Measurements from ENCODE around the gene CCDC88C. TPM values are rescaled to one million over a fixed set of nuclear protein-coding genes. Genes with fewer than 3 reads are reported as not detected.
"Not testable (repeated sequence)": the region's sequence is repeated elsewhere in the genome, so short reads cannot be mapped to it uniquely, and the experiment has no call there.

Gene CCDC88C
- total RNA-seq, 2 donors from 2014 or later = 103 to 111 TPM

DNA sequence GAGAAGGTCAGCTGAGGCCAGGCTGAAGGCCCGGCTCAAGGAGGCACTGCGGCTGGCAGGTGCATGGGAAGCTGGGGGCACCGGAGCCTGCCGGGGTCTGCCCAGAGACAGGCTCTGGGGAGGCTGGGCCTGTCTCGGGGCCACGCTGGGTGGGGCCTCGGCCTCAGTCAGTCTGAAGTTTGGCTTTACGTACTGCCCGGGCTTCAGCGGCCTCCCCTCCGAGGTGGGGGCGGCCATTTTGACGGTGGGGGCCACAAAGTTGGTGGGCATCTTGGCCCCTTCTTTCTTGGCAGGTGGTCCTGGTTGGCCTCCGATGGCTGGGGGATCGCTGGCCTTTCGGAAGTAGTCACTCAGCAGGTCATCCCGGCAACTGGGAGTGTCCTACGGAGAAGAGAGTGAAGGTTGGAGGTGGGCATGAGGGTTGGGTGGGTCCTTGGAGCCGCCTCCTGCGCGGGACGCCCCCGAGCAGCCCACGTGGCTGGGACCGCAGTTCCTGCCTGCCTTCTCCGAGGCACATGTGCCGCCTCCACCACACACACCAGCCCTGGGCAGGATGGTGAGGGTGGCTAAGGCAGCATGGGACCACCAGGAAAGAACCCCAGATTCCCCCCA, 144.2 kb downstream of the CCDC88C start:
- Mint-ChIP-seq H3K9me3 (no peaks in the 10 kb centered on the region), H3K36me3 (ENCODE audit: insufficient read depth in 2 of 2) (peaks cover 2 to 15% of the 10 kb centered on the region in 2 donors), H3K27me3 (ENCODE audit: low read depth) (no peaks in the 10 kb centered on the region), H3K4me1 (ENCODE audit: low read depth) (no peaks in the 10 kb centered on the region), H3K4me3 (no peak overlapping the region), H3K27ac (no peak overlapping the region)
- ATAC-seq (replicated peaks in 1 of 2) (no peak), DNase-seq (no peak)

GRCh38 chr14:91272341-91273272, 145.0 kb downstream of the CCDC88C start:
- H3K27me3 Mint-ChIP-seq (ENCODE audit: low read depth) = no peaks in the 10 kb centered on the region
- peak overlapping the region; percentile 10 for H3K27ac Mint-ChIP-seq
- DNase-seq (no peak), ATAC-seq (replicated peaks in 1 of 2) (no peak)
- H3K4me3 Mint-ChIP-seq = no peak overlapping the region
- no peaks in the 10 kb centered on the region for H3K9me3 Mint-ChIP-seq
- peaks cover 6% of the 10 kb centered on the region for H3K4me1 Mint-ChIP-seq (ENCODE audit: low read depth)
- H3K36me3 Mint-ChIP-seq (ENCODE audit: insufficient read depth in 2 of 2) = peaks cover 2 to 13% of the 10 kb centered on the region in 2 donors

DNA sequence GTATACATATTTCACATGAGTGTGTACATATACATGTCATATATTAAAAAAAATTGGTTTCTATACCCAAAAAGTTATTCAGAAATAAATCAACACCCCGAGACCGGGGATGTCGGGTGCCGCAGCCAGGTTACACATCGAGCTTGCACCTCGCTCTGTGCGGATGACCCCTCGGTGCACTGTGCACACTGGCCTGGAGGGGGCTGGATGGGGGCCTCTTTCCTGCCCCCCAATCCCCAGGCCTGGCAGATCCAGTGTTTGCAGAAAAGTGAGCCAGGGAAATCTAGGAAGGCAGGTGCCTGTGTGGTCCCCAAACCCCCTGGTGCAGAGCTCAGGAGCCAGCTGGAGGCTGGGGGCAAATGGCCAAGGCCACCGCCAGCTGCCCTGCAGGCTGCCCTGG, 146.0 kb downstream of the CCDC88C start:
- peaks cover 2 to 9% of the 10 kb centered on the region in 2 donors for H3K36me3 Mint-ChIP-seq (ENCODE audit: insufficient read depth in 2 of 2)

DNA sequence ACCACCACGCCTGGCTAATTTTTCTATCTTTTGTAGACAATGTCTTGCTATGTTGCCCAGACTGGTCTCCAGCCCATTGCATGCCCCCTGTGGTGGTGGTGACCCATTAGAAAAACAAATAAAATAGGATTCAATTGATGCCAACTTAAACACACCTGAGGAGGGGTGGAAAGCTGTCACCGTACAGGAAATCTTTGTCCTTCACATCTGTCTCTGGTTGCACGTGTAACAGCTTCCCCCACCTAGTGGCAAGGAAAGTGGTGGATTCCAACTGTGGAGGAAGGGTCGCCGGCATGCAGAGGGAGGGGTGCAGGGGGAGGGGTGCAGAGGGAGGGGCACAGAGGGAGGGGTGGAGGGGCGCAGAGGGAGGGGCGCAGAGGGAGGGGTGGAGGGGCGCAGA, 147.0 kb downstream of the CCDC88C start:
- H3K27ac Mint-ChIP-seq = no peak overlapping the region
- no peak overlapping the region for H3K4me3 Mint-ChIP-seq
- no peaks in the 10 kb centered on the region for H3K27me3 Mint-ChIP-seq (ENCODE audit: low read depth)
- H3K4me1 Mint-ChIP-seq (ENCODE audit: low read depth) = peaks cover 15% of the 10 kb centered on the region
- ATAC-seq (replicated peaks in 1 of 2) = no peak
- H3K36me3 Mint-ChIP-seq (ENCODE audit: insufficient read depth in 2 of 2) = peaks cover 2 to 6% of the 10 kb centered on the region in 2 donors
- no peaks in the 10 kb centered on the region for H3K9me3 Mint-ChIP-seq
- DNase-seq = no peak

More for the DNA sequence above, 146.0 kb downstream of the CCDC88C start:
- no peaks in the 10 kb centered on the region for H3K9me3 Mint-ChIP-seq
- no peaks in the 10 kb centered on the region for H3K27me3 Mint-ChIP-seq (ENCODE audit: low read depth)
- ATAC-seq (replicated peaks in 1 of 2) (no peak), DNase-seq (no peak)
- no peak overlapping the region for H3K4me3 Mint-ChIP-seq
- peak overlapping the region; percentile 18 for H3K27ac Mint-ChIP-seq
- peaks cover 12% of the 10 kb centered on the region for H3K4me1 Mint-ChIP-seq (ENCODE audit: low read depth)

GRCh38 chr14:91270188-91270587, 147.4 kb downstream of the CCDC88C start:
- DNase-seq = no peak
- no peak overlapping the region for H3K4me3 Mint-ChIP-seq
- peaks cover 19% of the 10 kb centered on the region for H3K4me1 Mint-ChIP-seq (ENCODE audit: low read depth)
- no peak for ATAC-seq (replicated peaks in 1 of 2)
- no peaks in the 10 kb centered on the region for H3K27me3 Mint-ChIP-seq (ENCODE audit: low read depth)
- H3K36me3 Mint-ChIP-seq (ENCODE audit: insufficient read depth in 2 of 2) = peaks cover 2 to 6% of the 10 kb centered on the region in 2 donors
- no peaks in the 10 kb centered on the region for H3K9me3 Mint-ChIP-seq
- H3K27ac Mint-ChIP-seq = no peak overlapping the region

DNA sequence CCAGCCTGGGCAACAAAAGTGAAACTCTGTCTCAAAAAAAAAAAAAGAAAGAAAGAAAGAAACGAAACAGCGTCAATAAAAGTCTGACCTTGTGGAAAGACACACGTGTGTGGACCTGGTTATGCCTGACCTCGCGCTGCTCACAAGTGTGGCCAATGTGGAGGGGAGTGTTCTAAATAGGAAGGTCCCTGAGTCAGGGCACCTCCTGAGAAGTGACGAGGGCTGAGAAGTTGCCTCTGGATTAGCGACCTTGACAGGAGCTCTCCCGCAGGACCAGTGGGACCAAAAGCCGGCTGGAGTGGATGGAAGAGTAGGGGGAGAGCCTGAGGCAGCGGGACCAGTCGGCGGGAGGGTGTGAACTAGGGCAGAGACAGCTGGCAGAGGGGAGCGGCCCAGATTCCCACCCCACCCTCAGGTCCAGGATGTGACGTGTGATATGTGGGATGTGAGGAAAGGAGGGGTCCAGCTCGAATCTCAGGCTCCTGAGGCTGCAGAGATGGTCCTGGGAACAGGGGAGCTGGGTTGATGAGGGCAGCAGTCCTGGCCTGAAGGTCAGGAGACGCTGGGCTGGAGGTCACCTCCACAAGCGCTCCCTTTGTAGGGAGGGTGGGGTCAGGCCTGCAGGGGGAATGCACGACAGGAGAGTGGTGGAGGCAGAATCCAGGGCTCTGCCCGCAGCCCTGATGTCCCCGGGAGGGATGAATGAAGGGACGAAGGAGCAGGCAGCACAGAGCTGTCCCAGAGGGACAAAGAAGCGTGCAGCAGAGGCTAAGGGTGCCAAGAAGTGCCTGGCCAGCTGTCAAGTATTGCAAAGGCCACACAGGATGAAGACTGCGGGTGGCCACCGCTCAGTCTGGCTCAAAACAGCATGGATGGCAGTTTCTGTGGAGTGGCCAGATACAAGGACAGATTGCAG, 148.3 kb downstream of the CCDC88C start:
- H3K27ac Mint-ChIP-seq = no peak overlapping the region
- peaks cover 2 to 6% of the 10 kb centered on the region in 2 donors for H3K36me3 Mint-ChIP-seq (ENCODE audit: insufficient read depth in 2 of 2)
- no peak for ATAC-seq (replicated peaks in 1 of 2)
- peaks cover 26% of the 10 kb centered on the region for H3K4me1 Mint-ChIP-seq (ENCODE audit: low read depth)
- no peak for DNase-seq
- H3K9me3 Mint-ChIP-seq = no peaks in the 10 kb centered on the region
- no peak overlapping the region for H3K4me3 Mint-ChIP-seq
- no peaks in the 10 kb centered on the region for H3K27me3 Mint-ChIP-seq (ENCODE audit: low read depth)

DNA sequence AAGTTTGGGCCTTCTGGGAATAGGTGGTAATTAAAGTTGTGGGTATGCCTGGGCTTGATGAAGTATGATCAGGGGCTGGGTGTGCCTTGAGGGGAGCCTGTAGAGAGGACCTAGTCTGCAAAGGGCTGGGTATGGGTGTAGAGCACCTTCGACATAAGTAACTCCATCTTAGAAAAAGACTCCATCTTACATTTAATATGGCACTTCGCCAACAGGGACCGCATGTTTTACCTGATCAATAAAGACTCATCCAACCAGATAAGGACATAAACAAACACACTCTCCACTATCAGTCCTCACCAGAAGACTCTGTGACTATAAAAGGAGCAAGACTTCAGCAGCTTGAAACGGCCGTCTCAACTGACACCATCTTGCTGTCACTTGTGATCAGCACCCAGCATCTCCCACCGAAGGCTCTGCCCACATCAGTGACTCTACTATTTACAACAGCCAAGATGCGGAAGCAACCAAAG, 149.6 kb downstream of the CCDC88C start:
- H3K36me3 Mint-ChIP-seq (ENCODE audit: insufficient read depth in 2 of 2) = peaks cover 2 to 6% of the 10 kb centered on the region in 2 donors
- DNase-seq (no peak), ATAC-seq (replicated peaks in 1 of 2) (no peak)
- H3K4me1 Mint-ChIP-seq (ENCODE audit: low read depth) = peaks cover 38% of the 10 kb centered on the region
- peak overlapping the region; percentile 12 for H3K27ac Mint-ChIP-seq
- H3K4me3 Mint-ChIP-seq = no peak overlapping the region
- no peaks in the 10 kb centered on the region for H3K27me3 Mint-ChIP-seq (ENCODE audit: low read depth)
- H3K9me3 Mint-ChIP-seq = no peaks in the 10 kb centered on the region

- Mint-ChIP-seq H3K4me3 (peak overlapping the region in 1 of 2 donors; percentile 61), H3K4me1 (ENCODE audit: low read depth) (peaks cover 53% of the 10 kb centered on the region)
- not testable (repeated sequence) for H3K36me3 Mint-ChIP-seq (ENCODE audit: insufficient read depth in 2 of 2); H3K9me3 Mint-ChIP-seq; ATAC-seq (replicated peaks in 1 of 2); DNase-seq; H3K27ac Mint-ChIP-seq; H3K27me3 Mint-ChIP-seq (ENCODE audit: low read depth)
These were observed 151.3 kb downstream of the CCDC88C start for GRCh38 chr14:91266276-91266675.

DNA sequence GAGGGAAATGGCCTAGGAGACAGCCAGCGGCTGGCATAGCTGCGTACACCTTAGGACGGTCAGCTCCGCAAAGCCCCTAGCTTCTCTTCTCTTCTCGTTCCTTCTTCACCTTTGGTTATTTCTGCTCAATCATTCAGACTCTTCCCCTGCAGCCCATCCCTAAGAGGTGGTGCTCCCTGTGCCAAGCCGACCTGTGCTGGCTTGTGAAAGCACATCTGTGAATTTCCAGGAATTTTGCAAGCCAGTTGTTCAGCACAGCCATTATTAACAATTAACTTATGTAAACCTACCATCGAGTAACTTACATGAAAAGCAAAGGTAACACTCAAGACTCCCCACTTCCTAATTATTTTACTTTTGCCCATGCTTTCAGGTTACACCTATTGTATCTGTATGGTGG, 152.2 kb downstream of the CCDC88C start:
- DNase-seq = no peak
- H3K4me1 Mint-ChIP-seq (ENCODE audit: low read depth) = peaks cover 62% of the 10 kb centered on the region
- H3K36me3 Mint-ChIP-seq (ENCODE audit: insufficient read depth in 2 of 2) = peaks cover 0 to 2% of the 10 kb centered on the region in 2 donors
- H3K9me3 Mint-ChIP-seq = no peaks in the 10 kb centered on the region
- no peak for ATAC-seq (replicated peaks in 1 of 2)
- H3K27me3 Mint-ChIP-seq (ENCODE audit: low read depth) = no peaks in the 10 kb centered on the region
- H3K27ac Mint-ChIP-seq = peak overlapping the region; percentile 67
- H3K4me3 Mint-ChIP-seq = peak overlapping the region; percentile 61 to 74

DNA sequence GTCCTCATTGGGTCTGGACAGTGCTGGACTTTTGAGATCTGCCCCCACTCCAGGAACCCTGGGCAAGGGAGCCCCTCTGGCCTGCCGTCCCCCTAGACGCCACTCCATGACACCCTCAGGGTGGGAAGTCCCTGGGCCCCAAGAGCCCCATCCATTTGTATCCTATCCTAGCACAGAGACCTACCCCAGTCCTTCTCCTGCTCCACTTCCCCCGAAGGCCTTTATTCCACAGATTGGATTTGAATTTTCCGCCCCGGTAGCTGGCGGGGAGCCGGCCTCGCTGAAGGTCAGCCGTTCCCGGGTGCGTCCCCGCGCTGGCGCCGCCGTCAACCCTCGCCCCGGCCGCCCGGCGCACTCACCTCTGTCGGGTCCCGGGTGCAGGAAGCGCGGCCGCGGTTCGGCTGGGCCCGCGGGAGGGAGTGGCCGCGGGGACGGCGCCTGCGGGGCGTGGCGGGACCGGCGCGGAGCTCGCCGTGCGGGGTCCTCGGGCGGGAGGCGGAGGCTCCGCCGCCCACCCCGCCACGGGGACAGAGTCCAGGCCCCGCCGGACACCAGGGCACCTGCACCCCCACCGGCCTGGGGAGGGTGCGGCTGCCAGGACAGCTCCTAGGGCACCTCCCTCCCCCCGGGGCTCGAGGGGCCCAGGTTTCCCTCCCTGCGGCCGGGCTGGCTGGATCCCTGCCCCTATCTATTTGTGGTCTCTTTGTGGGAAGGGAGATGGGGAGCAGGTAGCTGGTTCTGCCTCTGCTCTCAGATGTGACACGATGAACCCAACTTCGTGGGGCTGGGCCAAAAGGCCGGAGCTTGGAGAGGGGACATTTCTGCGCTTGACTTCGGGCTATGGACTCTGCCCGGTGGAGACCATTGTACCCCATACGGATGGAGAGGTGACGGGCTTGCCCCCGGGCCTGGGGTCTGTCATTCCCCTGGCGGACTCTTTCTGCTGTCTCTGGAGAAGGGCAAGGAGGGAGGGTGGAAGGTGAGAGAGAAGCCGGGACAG, 153.2 kb downstream of the CCDC88C start:
- DNase-seq = peak; percentile 49 to 72
- peak; percentile 53 to 77 for ATAC-seq (replicated peaks in 1 of 2)
- Mint-ChIP-seq H3K4me1 (ENCODE audit: low read depth) (peaks cover 70% of the 10 kb centered on the region), H3K4me3 (peak overlapping the region; percentile 69 to 74), H3K9me3 (no peaks in the 10 kb centered on the region), H3K27me3 (ENCODE audit: low read depth) (no peaks in the 10 kb centered on the region), H3K27ac (peak overlapping the region; percentile 45), H3K36me3 (ENCODE audit: insufficient read depth in 2 of 2) (peaks cover 0 to 2% of the 10 kb centered on the region in 2 donors)

GRCh38 chr14:91263329-91263728, 154.3 kb downstream of the CCDC88C start:
- H3K27me3 Mint-ChIP-seq (ENCODE audit: low read depth) = no peaks in the 10 kb centered on the region
- peaks cover 0 to 2% of the 10 kb centered on the region in 2 donors for H3K36me3 Mint-ChIP-seq (ENCODE audit: insufficient read depth in 2 of 2)
- DNase-seq (no peak), ATAC-seq (replicated peaks in 1 of 2) (no peak)
- H3K4me1 Mint-ChIP-seq (ENCODE audit: low read depth) = peaks cover 76% of the 10 kb centered on the region
- H3K4me3 Mint-ChIP-seq = peak overlapping the region; percentile 69 to 72
- no peaks in the 10 kb centered on the region for H3K9me3 Mint-ChIP-seq
- peak overlapping the region; percentile 78 for H3K27ac Mint-ChIP-seq

Measured in activated T-cell treated with anti-CD3 and anti-CD28 coated beads, Interleukin-2, amount 50 U/mL, for 72 hours (primary cell).